ENCODE data around the gene ASB7.

- no peak for TF ChIP-seq POLR2A (IDR thresholded peaks at IDR 0.05)
- no peak for TF ChIP-seq CTCF (IDR thresholded peaks at IDR 0.05)
Observed at GRCh38 chr15:100580414-100580813, 22.0 kb upstream of the ASB7 start.

Measured in Peyer's patch (tissue), 4 donors.